Fibroblast of lung (primary cell): Measurements from ENCODE around the gene LPA. TPM values are rescaled to one million over a fixed set of nuclear protein-coding genes. Genes with fewer than 3 reads are reported as not detected.
"Not testable (repeated sequence)": the region's sequence is repeated elsewhere in the genome, so short reads cannot be mapped to it uniquely, and the experiment has no call there.

ENCODE experiments used
- DNase-seq, 2 donors: peaks; one replicate each; pipeline versions ENCODE4 v3.0.0 to v3.0.0-alpha.2; 2010; ENCODE audit warnings: low read depth in 2 of 2
- H2AFZ ChIP-seq: 2 replicates; pipeline ENCODE4 v1.5.1; 2012; ENCODE audit warnings: low read length, control low read depth, inconsistent platforms
- H3K27ac ChIP-seq: 2 replicates; pipeline ENCODE4 v1.5.1; 2011; ENCODE audit warnings: low read length, control low read depth; ENCODE audit not compliant: insufficient read depth
- H3K27me3 ChIP-seq: 2 replicates; pipeline ENCODE4 v1.5.1; 2011; ENCODE audit warnings: mild to moderate bottlenecking, low read length; ENCODE audit not compliant: control insufficient read depth, insufficient read depth
- H3K36me3 ChIP-seq: 2 replicates; pipeline ENCODE4 v1.5.1; 2011; ENCODE audit warnings: low read length; ENCODE audit not compliant: control insufficient read depth, insufficient read depth
- H3K4me1 ChIP-seq: 2 replicates; pipeline ENCODE4 v1.5.1; 2011; ENCODE audit warnings: low read length; ENCODE audit not compliant: control insufficient read depth, insufficient read depth; ENCODE audit errors: extremely low read depth
- H3K4me2 ChIP-seq: 2 replicates; pipeline ENCODE4 v1.5.1; 2011; ENCODE audit warnings: low read length, control low read depth; ENCODE audit not compliant: insufficient read depth; ENCODE audit errors: extremely low read depth
- H3K4me3 ChIP-seq, 4 experiments: fragments of 200-600 bp in 1 of 4; sonication (generic) in 1 of 4; replicated peaks in 1 of 4; 2 replicates each; pipeline ENCODE4 v1.5.1; 2011 to 2016; ENCODE audit warnings: low read length in 4 of 4, low read depth in 3 of 4, mild to moderate bottlenecking in 3 of 4, control low read depth in 2 of 4, inconsistent platforms in 1 of 4, mixed read lengths in 1 of 4; ENCODE audit not compliant: insufficient read depth in 1 of 4; ENCODE audit errors: control extremely low read depth in 1 of 4
- H3K79me2 ChIP-seq: 2 replicates; pipeline ENCODE4 v1.5.1; 2012; ENCODE audit warnings: mild to moderate bottlenecking, low read length, inconsistent platforms; ENCODE audit not compliant: control insufficient read depth, insufficient read depth
- H3K9ac ChIP-seq: 2 replicates; pipeline ENCODE4 v1.5.1; 2011; ENCODE audit warnings: mild to moderate bottlenecking, low read length, control low read depth; ENCODE audit not compliant: insufficient read depth
- H3K9me3 ChIP-seq: 2 replicates; pipeline ENCODE4 v1.5.1; 2012; ENCODE audit warnings: low read depth, low read length; ENCODE audit not compliant: control insufficient read depth, insufficient read depth
- H4K20me1 ChIP-seq: 2 replicates; pipeline ENCODE4 v1.5.1; 2011; ENCODE audit warnings: low read length; ENCODE audit not compliant: control insufficient read depth, insufficient read depth; ENCODE audit errors: extremely low read depth
- CTCF ChIP-seq, 2 donors: IDR thresholded peaks in 1 of 2; conservative IDR thresholded peaks in 1 of 2; 1 replicate in 1 of 2; 2 replicates in 1 of 2; pipeline ENCODE4 v1.5.1; 2011 to 2012; ENCODE audit warnings: low read length in 2 of 2, control low read depth in 1 of 2, inconsistent platforms in 1 of 2, low read depth in 1 of 2, mild to moderate bottlenecking in 1 of 2
- EZH2 ChIP-seq: IDR thresholded peaks from 2 replicates; pipeline ENCODE4 v1.5.1; 2012; ENCODE audit warnings: low read length, control low read depth, mild to moderate bottlenecking; ENCODE audit errors: missing control alignments
- polyA plus RNA-seq, 2 donors: library from polyadenylated mRNA; depleted of rRNA in 1 of 2; stranded (reverse) in 1 of 2; unstranded in 1 of 2; fragments of >200 nt; gene quantifications; 2 replicates each; pipeline ENCODE4 v1.2.1, GENCODE V29; 2011 to 2012; ENCODE audit warnings: missing spikeins in 1 of 2
- total RNA-seq: library from RNA; depleted of rRNA; stranded (reverse); fragments of >200 nt; gene quantifications from 2 replicates; pipeline ENCODE4 v1.2.1, GENCODE V29; 2014

Gene LPA
- total and polyA plus RNA-seq, 2 donors (not counting 1 experiment from before 2014, with no cell fraction given), result not detected

- not testable (repeated sequence) for DNase-seq, H4K20me1 ChIP-seq, H3K79me2 ChIP-seq, H2AFZ ChIP-seq, H3K9me3 ChIP-seq, H3K36me3 ChIP-seq, H3K27ac ChIP-seq, H3K9ac ChIP-seq, H3K4me2 ChIP-seq, H3K4me1 ChIP-seq, H3K4me3 ChIP-seq, H3K27me3 ChIP-seq
Measured at GRCh38 chr6:160695622-160696021, 31.5 kb upstream of the LPA start.

GRCh38 chr6:160695025-160695424 lies 30.9 kb upstream of the LPA start:
- not testable (repeated sequence) for H3K36me3 ChIP-seq, H2AFZ ChIP-seq, H3K27ac ChIP-seq, H3K27me3 ChIP-seq, H3K79me2 ChIP-seq, H4K20me1 ChIP-seq, H3K9me3 ChIP-seq, H3K4me1 ChIP-seq, H3K4me3 ChIP-seq, H3K4me2 ChIP-seq, H3K9ac ChIP-seq
- DNase-seq, result peak; percentile 2 to 43

GRCh38 chr6:160692369-160692959 lies 28.4 kb upstream of the LPA start:
- Histone ChIP-seq H3K27ac (no peak overlapping the region), H3K9ac (no peak overlapping the region), H3K36me3 (no peaks in the 10 kb centered on the region), H3K4me2 (no peak overlapping the region), H3K4me1 (no peaks in the 10 kb centered on the region), H3K79me2 (no peaks in the 10 kb centered on the region), H3K9me3 (no peaks in the 10 kb centered on the region), H3K4me3 (no peak overlapping the region), H2AFZ (no peak overlapping the region), H4K20me1 (no peaks in the 10 kb centered on the region), H3K27me3 (no peaks in the 10 kb centered on the region)
- no peak for DNase-seq
- TF ChIP-seq CTCF (conservative IDR thresholded peaks at IDR 0.05 in 1 of 2, IDR thresholded peaks at IDR 0.05 in 1 of 2; ENCODE audit: low read depth in 1 of 2, low read length in 2 of 2), result no peak
- TF ChIP-seq EZH2, result no peak

GRCh38 chr6:160691617-160692016 lies 27.5 kb upstream of the LPA start:
- no peak overlapping the region for H3K4me3 ChIP-seq
- H3K27me3 ChIP-seq, result no peaks in the 10 kb centered on the region
- no peak overlapping the region for H3K9ac ChIP-seq
- no peak overlapping the region for H3K4me2 ChIP-seq
- no peaks in the 10 kb centered on the region for H4K20me1 ChIP-seq
- no peaks in the 10 kb centered on the region for H3K4me1 ChIP-seq
- no peak overlapping the region for H3K27ac ChIP-seq
- no peaks in the 10 kb centered on the region for H3K36me3 ChIP-seq
- TF ChIP-seq CTCF (conservative IDR thresholded peaks at IDR 0.05 in 1 of 2, IDR thresholded peaks at IDR 0.05 in 1 of 2; ENCODE audit: low read depth in 1 of 2, low read length in 2 of 2), result no peak
- TF ChIP-seq EZH2, result no peak
- DNase-seq, result no peak
- H2AFZ ChIP-seq, result no peak overlapping the region
- H3K79me2 ChIP-seq, result no peaks in the 10 kb centered on the region
- H3K9me3 ChIP-seq, result no peaks in the 10 kb centered on the region
